Hepatocyte (in vitro differentiated cells): ENCODE data around the gene HMOX1.

Experiments
- EZH2 ChIP-seq: fragments of 200-600 bp; sonication (generic); IDR thresholded peaks from 2 replicates; pipeline ENCODE4 v1.6.1; 2016; ENCODE audit warnings: antibody characterized with exemption, mild to moderate bottlenecking, borderline replicate concordance
- EZH2phosphoT487 ChIP-seq: fragments of 200-600 bp; sonication (generic); IDR thresholded peaks from one replicate; pipeline ENCODE4 v1.6.1; 2018; ENCODE audit warnings: antibody characterized with exemption, mild to moderate bottlenecking, low read depth, moderate library complexity; ENCODE audit not compliant: unreplicated experiment, severe bottlenecking
- TF ChIP-seq, protein P1 (sequence below): fragments of 200-600 bp; sonication (generic); IDR thresholded peaks from 2 replicates; pipeline ENCODE4 v1.5.1; 2016; ENCODE audit warnings: antibody characterized with exemption, mild to moderate bottlenecking; ENCODE audit not compliant: poor library complexity

DNA sequence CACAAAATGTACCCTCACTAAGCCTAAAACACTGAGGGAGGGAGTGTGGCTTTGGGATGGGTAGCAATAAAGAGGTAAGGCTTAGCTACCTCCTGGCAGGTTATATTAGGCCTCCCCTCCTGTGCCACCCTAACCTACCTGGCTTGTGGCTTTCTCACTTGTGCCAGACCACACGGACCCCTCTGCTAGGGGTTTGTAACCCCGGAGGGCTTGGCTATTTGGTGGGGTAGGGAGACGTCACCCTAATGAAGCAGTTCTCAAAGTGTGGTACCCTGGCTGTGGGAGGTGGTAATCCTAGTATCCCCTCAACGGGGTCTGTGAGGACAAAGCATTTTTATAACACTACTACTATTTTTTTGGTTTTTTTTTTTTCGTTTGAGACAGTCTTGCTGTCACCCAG is 10.0 kb downstream of the HMOX1 start:
- TF ChIP-seq, protein P1, sequence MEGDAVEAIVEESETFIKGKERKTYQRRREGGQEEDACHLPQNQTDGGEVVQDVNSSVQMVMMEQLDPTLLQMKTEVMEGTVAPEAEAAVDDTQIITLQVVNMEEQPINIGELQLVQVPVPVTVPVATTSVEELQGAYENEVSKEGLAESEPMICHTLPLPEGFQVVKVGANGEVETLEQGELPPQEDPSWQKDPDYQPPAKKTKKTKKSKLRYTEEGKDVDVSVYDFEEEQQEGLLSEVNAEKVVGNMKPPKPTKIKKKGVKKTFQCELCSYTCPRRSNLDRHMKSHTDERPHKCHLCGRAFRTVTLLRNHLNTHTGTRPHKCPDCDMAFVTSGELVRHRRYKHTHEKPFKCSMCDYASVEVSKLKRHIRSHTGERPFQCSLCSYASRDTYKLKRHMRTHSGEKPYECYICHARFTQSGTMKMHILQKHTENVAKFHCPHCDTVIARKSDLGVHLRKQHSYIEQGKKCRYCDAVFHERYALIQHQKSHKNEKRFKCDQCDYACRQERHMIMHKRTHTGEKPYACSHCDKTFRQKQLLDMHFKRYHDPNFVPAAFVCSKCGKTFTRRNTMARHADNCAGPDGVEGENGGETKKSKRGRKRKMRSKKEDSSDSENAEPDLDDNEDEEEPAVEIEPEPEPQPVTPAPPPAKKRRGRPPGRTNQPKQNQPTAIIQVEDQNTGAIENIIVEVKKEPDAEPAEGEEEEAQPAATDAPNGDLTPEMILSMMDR: no peak
- TF ChIP-seq EZH2: no peak
- TF ChIP-seq EZH2phosphoT487: no peak
